Femur (tissue), 1 donor: ENCODE results near the gene MRGPRG.
"Not testable (repeated sequence)": the region's sequence is repeated elsewhere in the genome, so short reads cannot be mapped to it uniquely, and the experiment has no call there.

Experiments used
- DNase-seq: peaks from one replicate; pipeline ENCODE4 v3.0.0-alpha.2; 2017

The MRGPRG gene, protein sequence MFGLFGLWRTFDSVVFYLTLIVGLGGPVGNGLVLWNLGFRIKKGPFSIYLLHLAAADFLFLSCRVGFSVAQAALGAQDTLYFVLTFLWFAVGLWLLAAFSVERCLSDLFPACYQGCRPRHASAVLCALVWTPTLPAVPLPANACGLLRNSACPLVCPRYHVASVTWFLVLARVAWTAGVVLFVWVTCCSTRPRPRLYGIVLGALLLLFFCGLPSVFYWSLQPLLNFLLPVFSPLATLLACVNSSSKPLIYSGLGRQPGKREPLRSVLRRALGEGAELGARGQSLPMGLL

DNA sequence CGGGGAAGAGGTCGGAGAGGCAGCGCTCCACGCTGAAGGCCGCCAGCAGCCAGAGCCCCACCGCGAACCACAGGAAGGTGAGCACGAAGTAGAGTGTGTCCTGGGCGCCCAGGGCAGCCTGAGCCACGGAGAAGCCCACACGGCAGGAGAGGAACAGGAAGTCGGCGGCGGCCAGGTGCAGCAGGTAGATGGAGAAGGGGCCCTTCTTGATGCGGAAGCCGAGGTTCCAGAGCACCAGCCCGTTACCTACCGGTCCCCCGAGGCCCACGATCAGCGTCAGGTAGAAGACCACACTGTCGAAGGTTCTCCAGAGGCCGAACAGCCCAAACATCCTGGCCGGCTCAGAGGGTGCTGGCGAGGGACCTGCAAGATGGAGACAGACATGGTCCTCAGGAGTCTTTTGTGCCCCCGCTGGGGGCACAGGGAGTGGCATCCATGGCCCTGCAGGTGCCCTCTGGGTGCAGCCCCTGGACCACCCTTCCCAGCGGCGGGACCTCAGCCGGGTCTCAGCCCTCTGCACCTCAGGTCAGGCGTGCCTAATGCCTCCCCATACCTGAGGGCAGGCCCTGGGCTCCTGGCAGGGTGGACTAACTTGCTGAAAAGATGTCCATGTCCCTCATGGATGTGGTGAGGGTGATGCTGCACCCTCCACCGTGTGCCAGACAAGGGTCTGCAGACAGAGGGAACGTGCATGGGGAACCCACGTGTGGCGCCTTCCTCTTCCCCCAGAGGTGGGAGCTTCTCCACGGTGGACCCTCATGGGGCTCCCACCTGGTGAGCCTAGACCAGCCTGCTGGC lies at the start of gene MRGPRG:
Gene MRGPRG, minus strand, starts transcription at position 331 of the 798 bp plus-strand sequence. Its CDS starts 0 bp downstream, at position 331.
- peak; percentile 17 for DNase-seq

GRCh38 chr11:3262548-3262947 lies 43.9 kb upstream of the MRGPRG start:
- not testable (repeated sequence) for DNase-seq

- not testable (repeated sequence) for DNase-seq
Measured at GRCh38 chr11:3261831-3262230, 43.2 kb upstream of the MRGPRG start.

GRCh38 chr11:3257509-3257908 lies 38.9 kb upstream of the MRGPRG start:
- DNase-seq, result not testable (repeated sequence)

DNA sequence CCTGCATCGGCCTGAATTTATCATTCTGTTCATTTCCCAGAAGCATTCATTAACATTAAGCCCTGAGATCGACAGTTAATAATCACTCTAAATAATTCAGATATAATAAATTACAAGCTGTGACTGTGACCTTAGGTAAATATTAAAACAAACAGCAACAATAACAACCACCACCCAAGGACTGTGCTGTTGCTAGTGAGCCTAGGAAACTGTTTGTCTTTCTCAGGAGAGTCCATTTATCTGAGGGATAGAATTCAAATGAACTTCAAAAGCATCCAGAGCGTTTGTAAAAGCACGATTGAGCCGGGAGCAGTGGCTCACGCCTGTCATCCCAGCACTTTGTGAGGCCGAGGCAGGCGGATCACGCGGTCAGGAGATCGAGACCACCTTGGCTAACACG lies 36.6 kb upstream of the MRGPRG start:
- not testable (repeated sequence) for DNase-seq

GRCh38 chr11:3254773-3255172 lies 36.2 kb upstream of the MRGPRG start:
- not testable (repeated sequence) for DNase-seq

- no peak for DNase-seq
Measured at GRCh38 chr11:3245071-3245470, 26.5 kb upstream of the MRGPRG start.

GRCh38 chr11:3243880-3244279 lies 25.3 kb upstream of the MRGPRG start:
- no peak for DNase-seq

DNA sequence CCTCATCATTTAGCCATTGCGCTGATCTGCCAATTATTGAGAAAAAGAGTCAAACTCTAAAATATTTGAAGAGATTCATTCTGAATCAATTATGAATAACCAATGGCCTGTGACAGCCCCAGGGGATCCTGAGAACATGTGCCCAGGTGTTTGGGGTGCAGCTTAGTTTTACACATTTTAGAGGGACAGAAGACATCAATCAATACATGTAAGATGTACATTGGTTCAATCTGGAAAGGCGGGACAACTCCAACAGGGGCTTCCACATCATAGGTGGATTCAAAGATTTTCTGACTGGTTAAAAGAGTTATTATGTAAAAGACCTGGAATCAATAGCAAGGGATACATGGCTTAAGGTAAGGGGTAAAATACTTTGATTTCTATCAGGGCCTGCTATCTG lies 18.5 kb upstream of the MRGPRG start:
- DNase-seq, result no peak

GRCh38 chr11:3234846-3235245 lies 16.2 kb upstream of the MRGPRG start:
- no peak for DNase-seq

GRCh38 chr11:3232956-3233355 lies 14.3 kb upstream of the MRGPRG start:
- DNase-seq, result no peak

DNA sequence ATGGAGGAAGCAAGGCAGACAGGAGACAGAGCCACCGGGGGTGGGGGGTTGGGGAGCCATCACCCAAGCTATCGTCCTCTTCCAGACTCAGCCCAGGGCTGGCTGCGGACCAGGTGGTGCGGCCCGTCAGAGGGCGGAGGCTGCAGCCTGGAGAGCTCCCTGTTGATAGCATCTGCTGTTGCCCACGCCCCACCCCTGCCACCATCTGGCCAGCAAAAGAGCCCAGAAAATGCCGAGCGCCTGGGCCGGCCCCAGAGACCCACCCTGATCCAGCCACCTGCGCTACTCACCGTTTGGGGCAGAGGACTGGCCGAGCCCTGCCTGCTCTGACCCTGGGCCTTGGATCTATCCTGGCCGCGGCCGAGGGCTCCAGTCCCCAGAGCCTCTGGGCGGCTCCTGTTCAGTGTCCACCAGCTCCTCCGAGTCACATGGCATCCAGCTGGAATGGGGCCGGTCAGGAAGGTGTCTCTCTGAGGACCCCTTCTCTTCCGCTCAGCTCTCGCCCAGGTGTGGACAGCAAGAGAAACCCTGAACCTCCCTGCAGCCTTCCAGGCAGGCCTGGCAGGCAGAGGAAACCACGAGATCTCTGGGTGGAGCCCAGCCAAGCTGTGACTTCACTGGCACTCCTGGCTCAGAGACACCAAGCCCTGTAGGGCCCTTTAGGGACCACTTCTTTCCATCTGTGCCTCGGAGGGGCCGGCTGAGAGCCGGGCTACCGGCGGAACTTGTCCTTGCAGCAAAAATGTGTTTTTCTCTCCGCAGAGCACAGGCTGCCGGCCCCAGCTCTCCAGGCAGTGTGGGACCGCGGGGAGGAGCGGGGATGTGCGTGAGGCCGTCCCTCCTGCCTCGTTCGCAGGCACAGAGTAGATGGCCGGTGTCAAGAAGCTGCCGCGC lies 13.5 kb upstream of the MRGPRG start, which contains the start of gene MRGPRE:
Gene MRGPRE, minus strand, starts transcription at position 567 of the 894 bp plus-strand sequence. CDS start 3,618 bp downstream, outside the sequence.
- DNase-seq, result peak; percentile 49

GRCh38 chr11:3231550-3231850 lies 12.9 kb upstream of the MRGPRG start:
- no peak for DNase-seq

DNA sequence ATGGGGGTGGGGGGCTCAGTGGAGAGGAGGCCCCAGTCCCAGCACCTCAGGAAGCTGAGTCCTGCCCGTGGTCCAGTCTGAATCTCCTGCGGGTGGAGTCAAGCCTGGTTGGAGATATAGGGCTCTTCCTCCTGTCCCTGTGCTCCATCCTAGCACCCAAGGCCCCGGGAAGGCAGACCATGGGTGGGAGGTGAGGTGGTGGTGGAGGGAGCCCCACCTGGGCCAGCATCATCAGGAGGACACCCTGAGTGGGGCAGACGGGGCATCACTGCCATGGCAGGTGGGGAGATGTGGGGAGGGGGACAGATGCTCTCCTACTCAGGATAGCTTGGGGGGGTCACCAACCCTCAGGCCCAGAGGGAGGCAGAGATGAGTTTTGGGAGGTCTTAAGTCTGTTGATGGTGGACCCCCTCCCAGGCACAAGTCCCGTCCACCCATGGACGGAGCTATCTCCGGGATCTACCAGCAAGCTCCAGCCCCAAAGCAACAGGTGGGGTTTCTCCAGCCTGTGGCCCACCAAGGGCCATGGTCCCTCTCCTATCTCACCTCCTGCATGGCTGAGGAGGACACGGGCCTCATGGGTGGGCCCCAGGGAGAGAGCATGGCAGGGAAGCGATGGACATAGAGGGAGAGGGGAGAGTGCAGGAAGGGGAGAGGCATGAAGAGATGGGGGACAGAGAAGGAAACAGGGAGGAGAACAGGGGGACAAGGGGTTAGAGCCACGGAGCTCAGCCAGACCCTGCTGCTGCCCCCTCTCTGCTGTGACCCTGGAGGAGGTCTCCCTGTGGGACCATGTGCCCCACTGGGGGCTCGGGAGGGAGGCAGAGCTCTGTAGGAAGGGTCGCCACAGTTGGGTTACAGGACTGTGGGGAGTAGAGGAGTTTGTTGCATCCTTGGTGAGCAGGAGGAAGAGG lies 12.3 kb upstream of the MRGPRG start:
- no peak for DNase-seq

DNA sequence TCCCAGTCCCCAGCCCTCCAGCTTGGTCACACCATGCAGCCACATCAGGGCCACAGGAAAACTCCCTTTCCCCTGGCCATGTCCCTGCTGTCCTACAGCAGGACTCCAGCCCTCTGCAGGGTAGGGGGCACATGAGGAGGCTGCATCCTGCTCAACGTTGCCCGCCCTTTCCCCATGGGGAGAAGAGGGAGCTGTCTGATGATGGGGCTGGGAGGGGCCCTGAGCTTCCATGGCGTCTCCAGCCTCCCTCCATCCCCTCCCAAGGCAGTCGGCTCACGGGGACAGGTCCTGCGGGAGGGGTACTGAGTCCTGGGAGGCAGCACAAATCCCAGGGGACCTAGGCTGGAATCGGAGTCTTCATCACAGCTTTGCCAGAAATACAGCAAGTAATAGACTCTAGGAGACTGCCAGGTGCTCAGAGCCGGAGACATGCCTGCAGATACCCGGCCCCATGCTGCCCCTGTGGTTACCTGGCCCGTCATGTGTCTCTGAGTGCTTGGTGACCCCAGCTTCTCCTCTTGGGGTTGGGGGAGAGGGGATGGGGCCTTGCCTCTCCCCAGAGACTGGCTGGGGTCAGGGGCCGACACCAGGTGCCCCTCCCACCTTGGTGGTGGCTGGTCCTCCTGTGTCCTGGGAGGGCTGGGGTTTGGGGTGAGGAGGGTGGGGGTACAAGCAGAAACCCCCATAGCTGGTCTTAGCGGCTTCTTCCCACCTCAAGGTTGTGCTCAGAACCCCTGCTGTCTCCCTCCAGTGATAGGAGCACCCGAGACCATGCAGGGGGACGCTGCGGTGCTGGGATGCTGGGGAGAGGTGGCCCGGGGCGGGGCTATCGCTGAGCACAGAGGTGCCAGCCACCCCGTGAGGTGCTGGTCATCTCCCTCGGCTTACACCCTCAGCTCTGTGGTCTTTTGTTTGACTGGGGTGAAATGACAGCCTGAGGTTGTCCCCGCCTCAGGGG lies 11.3 kb upstream of the MRGPRG start:
- no peak for DNase-seq

DNA sequence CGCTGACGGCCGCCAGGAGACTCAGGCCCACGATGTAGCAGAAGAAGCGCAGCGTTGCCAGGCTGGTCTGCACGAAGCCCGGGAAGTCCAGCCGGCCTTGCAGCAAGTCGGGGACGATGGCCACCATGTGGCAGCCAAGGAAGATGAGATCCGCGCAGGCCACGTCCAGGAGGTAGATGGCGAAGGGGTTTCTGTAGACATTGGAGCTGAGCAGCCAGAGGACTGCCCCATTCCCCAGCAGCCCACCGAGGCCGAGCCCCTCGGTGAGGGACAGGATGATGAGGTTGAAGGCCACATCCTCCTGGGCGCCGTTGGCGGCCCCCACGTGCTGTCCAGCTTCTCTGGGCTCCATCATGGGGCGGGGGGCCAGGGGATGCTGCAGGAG lies 9.8 kb upstream of the MRGPRG start:
- no peak for DNase-seq

DNA sequence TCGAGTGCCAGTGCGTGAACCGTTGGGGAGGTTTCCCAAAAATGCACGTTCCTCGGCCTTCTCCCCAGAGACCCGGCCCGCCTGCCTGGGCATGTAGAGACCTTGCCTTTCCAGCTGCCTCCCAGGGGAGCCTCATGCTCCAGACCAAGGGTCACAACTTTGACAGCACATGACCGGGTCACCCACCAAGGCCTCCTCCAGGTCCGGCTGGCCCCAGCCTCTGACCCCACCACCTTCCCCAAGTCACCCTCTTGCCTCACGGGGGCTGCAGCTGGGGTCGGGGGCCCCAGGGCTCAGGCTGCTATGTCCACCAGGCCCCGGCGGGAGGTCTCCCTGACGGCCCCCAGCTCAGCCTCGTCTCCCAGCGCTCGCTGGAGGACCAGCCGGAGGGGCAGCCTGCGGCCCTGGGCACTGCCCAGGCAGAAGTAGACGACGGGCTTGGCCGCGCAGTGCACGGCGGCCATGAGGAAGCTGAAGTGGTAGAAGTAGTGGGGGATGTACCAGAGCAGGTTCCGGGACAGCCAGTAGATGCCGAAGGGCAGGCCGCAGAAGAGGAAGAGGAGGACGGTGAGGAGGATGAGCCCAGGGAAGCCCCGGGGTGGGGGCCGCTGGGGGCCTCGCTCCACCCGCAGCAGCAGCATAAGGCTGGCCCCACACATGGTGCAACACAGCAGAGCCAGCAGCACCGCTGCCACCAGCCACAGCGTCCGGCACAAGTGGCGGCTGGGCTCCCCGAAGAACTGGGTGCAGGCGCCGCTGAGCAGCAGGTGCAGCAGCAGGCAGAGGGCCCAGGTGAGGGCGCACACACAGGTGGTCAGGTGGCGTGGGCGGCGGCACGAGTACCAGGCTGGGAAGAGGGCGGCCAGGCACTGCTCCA lies 9.2 kb upstream of the MRGPRG start:
- peak; percentile 25 for DNase-seq

DNA sequence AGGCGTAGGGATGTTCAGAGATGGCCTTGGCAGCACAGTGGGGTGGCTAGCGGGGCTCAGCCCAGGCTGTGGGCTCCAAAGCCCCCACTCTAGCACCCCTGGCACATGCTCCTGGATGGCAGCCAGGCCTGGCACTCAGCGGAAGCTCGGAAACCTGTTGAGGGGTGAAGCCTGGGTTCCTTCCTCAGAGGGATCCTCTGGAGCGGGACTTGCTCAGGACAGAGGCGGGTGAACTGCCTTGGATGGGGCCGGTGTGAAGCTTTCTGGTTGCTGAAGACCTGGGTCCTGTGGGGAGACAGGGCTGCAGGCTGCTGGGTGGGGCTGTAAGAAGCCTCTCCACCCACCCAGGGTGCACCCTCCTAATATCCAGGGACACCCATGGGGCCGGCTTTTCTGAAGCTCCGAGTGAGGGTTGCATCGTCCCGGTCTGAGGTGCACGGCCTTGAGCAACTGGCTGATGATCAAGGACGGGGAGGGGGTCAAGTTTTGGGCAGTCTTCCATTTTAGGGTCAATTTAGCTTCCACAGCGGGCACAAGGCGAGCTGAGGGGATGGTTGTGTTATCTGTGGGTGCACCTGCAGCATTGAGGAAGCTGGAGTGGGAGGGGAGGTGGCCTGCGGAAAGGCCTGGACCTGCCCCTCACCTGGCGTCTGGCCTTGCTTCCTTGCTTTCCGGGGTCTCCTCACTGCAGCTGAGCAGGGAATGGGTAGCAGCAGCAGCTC lies 8.4 kb upstream of the MRGPRG start:
- peak; percentile 19 for DNase-seq
